ENCODE data around the gene NDUFC1.

GRCh38 chr4:139317635-139318034 lies 15.4 kb upstream of the NDUFC1 start:
- TF ChIP-seq POLR2A (IDR thresholded peaks at IDR 0.05; ENCODE audit: low read depth) (no peak), CTCF (IDR thresholded peaks at IDR 0.05) (no peak), EP300 (IDR thresholded peaks at IDR 0.05) (no peak), POLR2AphosphoS5 (IDR thresholded peaks at IDR 0.05) (no peak)

Data from esophagus muscularis mucosa (tissue), 4 donors.